HTR-8/SVneo (cell line): ENCODE measurements around the gene BLM.
"Not testable (repeated sequence)": the region's sequence is repeated elsewhere in the genome, so short reads cannot be mapped to it uniquely, and the experiment has no call there.

ENCODE experiments used
- DNase-seq: peaks from one replicate; pipeline ENCODE4 v3.0.0; 2011; ENCODE audit warnings: low spot score, mixed read lengths; ENCODE audit not compliant: insufficient read length
- FAIRE-seq: peaks from 2 replicates; lab custom pipeline; 2011; peaks lifted over from hg19 to GRCh38; lab: Jason Lieb, UNC

Gene BLM

DNA sequence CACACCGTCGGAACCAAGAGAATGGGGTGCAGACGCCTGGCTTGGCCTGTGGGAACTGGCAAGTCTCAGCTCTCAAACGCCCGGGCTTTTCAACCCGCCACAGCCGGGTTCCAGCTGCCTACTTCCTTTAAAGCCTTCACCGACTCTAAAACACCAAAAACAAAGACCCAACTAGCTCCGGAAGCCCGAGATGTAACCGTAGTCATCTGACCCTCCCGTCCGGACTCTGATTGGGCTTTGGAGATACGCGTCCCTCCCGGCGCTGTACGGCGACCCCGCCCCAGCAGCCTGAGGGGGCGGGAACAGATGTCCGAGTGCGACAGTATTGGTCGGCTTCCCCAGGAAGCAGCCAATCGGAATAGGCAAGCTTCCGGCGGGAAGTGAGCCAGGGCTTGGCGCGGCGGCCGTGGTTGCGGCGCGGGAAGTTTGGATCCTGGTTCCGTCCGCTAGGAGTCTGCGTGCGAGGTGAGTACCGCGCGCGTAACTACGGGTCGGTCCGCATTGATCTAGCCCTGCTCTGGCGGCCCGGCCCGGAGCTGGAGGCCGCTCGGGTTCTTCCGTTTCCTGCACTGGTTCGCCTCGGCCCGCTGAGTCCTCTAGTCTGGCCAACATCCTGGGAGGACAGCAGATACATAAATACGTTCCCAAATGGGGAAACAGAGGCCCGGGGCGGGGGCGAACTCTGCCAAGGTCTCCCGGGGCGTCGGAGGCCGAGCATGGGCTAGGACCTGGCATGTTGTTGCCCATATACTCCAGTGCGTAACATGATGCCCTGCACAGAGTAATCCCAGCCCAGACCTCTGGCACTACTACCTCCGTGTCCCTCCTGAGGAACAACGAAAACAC is at the start of gene BLM:
Gene BLM, plus strand, starts transcription at position 371 of the 846 bp plus-strand sequence. CDS start 30,047 bp downstream, outside the sequence.
- FAIRE-seq, result peak; percentile 77
- DNase-seq, result peak; percentile 98

DNA sequence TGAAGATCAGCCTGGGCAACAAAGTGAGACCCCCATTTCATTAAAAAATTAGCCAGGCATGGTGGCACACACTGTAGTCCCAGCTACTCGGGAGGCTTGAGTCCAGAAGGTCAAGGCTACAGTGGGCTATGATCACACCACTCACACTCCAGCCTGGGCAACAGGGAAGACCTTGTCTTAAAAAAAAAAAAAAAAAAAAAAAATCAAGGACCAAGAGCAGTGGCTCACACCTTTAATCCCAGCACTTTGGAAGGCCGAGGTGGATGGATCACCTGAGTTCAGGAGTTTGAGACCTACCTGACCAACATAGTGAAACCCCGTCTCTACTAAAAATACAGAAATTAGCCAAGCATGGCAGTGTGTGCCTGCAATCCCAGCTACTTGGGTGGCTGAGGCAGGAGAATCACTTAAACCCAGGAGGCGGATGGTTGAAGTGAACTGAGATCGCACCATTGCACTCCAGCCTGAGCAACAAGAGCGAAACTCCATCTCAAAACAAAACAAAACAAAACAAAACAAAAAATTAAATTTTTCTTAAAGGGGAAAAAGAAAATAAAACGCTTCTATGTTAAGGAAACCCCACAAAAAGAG is 49.3 kb upstream of the BLM start:
- FAIRE-seq, result not testable (repeated sequence)

DNA sequence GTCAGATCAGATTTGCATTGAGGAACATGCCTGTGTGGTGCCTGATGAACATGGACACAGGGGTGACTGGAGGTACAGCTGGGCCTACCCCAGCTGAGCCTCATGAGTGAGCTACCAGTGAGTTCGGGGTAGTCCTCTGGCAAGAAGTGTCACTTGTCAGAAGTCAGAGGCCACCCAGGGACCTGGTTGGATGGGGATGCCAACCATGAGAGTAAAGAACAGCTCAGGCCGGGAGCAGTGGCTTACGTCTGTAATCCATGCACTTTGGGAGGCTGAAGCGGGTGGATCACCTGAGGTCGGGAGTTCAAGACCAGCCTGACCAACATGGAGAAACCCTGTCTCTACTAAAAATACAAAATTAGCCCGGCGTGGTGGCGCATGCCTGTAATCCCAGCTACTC is 46.5 kb upstream of the BLM start:
- not testable (repeated sequence) for FAIRE-seq, DNase-seq

More for the DNA sequence above, 49.3 kb upstream of the BLM start:
- not testable (repeated sequence) for DNase-seq

DNA sequence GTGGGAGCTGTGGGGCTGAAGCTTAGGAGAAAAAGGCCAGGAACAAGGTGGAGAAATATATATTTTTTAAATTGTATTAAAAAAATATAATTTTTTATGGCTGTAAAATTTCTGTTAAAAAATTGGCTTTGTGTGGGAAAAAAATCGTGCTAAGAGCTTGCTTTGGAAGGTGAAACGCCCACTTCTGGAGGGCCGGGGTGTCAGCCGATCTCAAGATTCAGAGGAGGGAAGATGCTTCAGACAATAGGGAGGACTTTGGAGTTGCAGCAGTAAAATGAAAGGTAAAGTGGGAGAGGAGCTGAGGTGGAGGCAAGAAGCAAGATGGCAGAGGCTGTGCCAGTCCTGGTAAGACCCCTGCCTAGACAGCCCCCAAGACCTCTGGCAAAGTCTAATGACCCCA is 45.9 kb upstream of the BLM start:
- DNase-seq, result no peak
- FAIRE-seq, result no peak

DNA sequence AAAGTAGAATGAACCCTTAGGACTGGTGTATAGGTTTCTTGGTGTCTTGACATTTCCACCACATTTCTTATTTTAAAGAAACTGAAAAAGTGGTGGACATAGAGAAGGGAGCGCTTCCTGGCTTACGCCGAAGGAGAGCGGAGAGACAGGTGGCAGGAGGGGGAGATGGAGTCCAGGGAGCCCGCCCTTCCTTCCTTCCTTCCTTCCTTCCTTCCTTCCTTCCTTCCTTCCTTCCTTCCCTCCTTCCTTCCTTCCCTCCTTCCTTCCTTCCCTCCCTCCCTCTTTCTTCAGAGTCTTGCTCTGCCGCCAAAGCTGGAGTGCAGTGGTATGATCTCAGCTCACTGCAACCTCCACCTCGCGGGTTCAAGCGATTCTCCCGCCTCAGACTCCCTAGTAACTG is 43.8 kb upstream of the BLM start:
- FAIRE-seq, result not testable (repeated sequence)

DNA sequence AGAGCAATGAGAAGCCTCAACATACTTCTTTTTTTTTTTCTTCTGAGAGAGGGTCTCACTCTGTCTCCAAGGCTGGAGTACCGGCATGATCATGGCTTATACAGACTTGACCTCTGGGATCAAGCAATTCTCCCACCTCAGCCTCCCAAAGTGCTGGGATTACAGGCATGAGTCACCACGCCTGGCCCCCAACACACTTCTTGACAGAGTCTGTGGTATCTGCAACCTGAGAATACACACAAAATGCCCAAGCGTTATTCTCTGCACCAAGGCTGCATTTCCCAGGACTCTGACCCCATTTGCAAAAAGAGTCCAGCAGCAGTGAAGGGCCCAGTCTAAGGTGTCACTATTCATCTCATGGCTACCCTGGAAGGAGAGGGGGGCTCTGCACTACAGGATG is 42.7 kb upstream of the BLM start:
- FAIRE-seq (no peak), DNase-seq (no peak)

More for the DNA sequence above, 43.8 kb upstream of the BLM start:
- DNase-seq, result not testable (repeated sequence)

DNA sequence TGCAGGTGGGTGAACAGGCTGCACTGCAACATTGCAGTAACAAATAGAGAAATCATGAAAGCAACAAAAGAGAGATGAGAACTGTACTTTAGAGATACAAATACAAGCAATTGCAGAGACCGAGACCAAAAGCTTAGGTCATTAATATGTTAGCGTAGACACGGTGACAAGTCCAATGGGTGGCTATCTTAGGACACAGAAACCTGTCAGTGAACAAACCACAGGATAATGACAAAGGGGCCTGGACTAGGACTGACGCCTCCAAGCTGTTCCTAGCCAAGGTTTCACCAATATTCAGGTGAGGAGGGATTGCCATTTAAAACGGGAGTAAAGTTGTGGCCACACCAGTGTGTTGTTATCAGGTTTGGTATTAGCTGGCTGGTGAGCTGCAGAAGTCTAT is 41.7 kb upstream of the BLM start:
- DNase-seq (no peak), FAIRE-seq (no peak)

DNA sequence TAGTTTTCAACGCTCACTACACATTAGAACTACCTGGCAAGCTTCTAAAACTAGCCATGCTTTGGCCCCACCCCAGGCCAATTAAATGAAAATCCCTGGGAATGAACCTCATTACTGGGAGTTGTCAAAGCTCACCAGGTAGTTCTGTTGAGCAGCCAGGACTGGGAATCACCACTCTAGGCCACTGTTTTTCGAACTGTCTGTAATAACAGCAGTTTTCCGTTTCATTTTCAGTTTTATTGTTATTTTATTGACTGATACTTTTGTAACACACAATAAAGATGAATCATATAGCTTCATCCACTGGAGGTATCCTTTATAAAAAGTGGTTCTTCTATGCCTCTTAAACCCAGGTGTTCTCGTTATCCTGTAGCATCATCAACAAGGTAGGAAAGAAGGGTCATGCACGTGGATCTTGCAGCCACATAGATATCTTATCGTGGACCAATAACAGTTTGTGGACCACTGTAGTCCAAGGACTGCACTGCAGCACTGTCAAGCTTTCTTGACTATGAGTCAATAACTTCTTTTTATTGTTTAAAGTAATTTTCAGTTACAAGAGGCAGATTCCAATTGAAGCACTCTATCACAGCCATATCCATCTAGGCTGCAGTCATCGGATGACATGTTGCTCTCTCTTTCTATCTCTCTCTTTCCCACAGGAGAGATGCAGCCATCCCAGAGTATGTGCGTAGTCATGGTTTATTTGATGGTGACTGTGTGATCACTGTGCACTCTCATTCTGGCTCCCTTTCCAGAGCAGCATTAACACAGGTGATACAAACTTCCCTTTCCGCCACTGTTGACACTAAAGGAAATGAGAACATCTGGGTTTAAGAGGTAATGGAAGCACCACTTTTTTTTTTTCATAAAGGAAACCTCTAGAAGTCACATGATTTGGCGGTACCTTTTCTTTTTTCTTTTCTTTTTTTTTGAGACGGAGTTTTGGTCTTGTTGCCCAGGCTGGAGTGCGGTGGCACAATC is 39.0 kb upstream of the BLM start:
- DNase-seq, result no peak
- no peak for FAIRE-seq

DNA sequence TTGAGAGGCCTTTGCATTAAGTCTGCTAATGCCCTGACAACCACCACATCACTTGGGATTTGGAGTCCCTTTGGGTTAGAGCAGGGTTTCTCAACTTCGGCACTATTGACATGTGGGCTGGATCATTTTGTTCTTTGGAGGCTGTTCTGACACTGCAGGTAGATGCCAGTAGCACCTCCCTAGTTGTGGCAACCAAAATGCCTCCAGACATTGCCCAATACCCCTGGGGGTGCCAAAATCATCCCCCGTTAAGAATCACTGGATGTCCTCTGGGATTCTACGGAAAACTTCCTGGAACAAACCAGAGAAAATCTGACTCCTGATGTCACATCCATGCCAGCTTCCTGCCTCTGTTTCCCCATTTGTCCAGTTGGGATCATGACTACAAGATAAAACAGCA is 37.2 kb upstream of the BLM start:
- FAIRE-seq (no peak), DNase-seq (no peak)

DNA sequence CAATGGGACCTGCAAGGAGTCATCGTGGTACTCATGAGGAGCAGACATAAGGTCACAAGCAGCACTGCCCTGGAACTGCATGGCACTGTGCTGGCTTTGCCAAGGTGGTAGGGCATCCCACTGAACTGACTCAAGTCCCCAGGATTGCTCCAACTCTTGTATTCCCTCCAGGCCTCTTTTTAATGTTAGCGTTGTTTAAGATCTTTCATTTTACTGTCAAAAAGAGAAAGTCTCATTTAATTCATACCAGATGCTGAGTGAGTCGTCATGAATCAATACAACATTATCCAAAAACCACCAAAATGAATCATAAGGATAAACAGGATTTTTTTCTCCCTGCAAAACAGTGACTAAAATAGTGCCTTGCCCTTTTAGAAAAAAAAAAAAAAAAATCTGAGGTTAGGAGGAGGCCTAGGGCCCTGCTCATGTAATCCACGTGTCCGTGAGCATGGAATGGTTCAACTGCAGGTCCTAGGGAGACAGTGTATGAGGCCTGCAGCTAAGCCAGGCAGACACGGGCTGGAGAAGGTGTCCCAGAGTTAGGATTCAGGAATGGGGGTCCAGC is 36.7 kb upstream of the BLM start:
- DNase-seq, result peak; percentile 66
- FAIRE-seq, result no peak

DNA sequence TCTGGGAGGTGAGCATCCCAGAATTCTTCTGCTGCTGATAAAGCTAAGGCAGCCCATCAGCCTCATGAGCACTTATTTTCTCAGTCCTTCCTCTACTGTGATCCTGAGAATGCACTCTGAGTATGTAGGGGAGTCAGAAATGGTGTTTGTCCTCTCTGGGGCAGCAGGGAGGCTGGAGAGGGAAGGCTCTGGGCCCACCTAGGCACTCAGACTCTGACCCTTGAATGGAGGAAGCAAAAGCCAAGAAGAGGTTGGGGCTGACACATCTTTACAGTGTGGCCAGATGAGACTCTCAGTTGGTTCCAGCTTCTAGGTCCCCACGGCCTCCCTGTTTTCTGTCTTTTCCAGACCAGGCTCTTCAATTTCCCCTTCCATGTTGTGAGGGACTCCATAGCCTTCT is 36.1 kb upstream of the BLM start:
- FAIRE-seq (no peak), DNase-seq (no peak)

DNA sequence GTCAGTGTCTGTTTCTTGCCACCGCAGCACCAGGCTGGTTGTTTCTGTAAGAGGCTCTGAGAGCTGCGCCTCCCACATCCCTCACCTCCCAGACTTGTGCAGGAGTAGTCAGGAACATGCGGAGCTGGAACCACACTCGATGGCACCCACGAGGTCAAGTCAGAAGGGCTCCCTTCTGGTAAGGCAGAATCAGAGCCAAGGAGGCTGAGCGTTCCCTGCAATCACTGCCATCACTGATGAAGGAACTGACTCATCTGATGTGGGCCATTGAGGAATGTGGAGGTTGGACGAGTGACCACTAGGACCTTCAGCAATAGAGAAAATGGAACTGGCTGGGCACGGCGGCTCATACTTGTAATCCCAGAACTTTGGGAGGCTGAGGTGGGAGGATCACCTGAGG is 35.7 kb upstream of the BLM start:
- peak; percentile 51 for DNase-seq
- no peak for FAIRE-seq

DNA sequence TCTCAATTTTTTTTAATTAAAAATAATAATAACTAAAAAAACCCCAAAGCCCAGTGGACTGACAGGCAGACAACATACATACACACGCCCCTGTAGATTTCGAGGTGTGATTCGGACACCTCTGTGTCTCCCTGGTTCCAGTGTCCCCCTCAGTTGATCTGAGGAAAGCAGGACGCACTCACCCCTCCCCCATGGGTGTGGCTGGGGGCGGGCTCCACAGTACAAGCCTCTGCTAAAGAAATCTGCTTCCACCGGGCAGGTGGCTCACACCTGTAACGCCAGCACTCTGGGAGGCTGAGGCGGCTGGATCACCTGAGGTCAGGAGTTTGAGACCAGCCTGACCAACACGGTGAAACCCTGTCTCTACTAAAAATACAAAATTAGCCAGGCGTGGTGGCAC is 33.8 kb upstream of the BLM start:
- DNase-seq (no peak), FAIRE-seq (no peak)

DNA sequence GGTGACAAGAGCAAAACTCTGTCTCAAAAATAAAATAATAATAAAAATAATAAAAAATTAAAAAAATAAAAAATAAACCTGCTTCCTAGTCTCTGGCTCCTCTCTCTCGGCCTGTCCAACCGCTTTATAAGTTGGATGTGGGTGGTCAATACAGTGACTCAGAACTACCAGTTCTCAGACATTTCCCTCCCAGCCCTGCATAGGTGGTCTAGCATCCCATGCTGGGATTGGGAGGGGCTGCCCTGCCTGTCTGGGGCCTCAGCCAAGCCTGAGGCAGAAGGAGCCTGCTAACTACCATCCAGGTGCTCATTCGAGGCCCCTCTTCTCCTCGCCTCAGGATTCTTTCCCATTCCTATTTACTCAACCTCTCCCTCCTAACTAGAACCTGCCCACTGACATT is 33.3 kb upstream of the BLM start:
- DNase-seq (no peak), FAIRE-seq (no peak)

DNA sequence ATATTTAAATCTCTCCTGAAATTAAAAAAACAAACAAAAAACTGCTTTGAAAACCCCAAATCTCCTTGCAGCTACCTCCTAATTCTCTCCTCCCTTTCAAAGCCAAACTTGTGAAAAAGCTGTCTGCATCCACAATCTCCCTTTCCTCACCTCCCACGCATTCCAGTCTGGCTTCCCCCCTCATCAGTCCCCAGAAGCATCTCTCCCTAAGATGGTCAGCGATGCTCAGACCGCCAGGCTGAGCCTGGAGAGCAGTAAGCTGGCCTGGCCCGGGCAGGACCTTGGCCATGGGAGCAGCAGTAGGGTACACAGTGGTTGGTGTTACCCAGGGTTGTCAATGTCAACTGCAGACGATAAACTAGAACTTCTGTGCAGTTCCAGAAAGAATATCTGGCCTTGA is 32.9 kb upstream of the BLM start:
- FAIRE-seq, result no peak
- DNase-seq, result no peak

DNA sequence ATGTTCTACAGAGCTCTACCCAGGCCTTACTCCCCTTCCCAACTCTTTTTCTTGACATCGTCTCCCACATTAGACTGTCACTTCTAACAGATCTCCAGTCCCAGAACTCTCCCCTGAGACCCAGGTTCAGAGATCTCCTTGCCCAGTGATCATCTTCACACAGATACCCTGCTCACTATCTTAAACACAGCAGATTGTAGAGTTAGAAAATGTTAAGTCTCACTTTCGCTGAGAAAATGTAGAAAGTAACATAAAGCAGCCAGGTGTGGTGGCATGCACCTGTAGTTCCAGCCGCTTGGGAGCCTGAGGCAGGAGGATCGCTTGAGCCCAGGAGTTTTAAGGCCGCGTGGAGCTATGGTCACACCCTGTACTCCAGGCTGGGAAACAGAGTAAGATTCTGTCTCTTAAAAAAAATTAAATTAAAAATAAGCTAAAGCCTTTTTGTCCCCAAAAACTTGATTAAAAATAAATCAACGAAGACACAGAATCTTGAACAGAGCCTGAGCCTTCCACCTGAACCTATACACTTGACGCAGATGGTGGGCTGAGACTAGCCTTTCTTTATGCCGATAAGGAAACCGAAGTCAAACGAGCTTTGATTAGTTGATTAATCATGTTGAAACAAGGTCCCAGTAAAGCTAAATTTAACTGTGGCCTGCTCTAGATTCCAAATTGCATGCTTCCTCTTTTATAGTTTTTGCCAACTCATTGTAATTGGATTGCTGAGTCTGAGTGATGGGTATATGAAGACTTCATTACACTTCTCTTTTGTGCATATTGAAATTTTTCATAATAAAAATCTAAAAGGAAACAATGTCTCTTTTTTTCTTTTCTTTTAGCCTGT is 31.3 kb upstream of the BLM start:
- no peak for DNase-seq
- FAIRE-seq, result no peak

DNA sequence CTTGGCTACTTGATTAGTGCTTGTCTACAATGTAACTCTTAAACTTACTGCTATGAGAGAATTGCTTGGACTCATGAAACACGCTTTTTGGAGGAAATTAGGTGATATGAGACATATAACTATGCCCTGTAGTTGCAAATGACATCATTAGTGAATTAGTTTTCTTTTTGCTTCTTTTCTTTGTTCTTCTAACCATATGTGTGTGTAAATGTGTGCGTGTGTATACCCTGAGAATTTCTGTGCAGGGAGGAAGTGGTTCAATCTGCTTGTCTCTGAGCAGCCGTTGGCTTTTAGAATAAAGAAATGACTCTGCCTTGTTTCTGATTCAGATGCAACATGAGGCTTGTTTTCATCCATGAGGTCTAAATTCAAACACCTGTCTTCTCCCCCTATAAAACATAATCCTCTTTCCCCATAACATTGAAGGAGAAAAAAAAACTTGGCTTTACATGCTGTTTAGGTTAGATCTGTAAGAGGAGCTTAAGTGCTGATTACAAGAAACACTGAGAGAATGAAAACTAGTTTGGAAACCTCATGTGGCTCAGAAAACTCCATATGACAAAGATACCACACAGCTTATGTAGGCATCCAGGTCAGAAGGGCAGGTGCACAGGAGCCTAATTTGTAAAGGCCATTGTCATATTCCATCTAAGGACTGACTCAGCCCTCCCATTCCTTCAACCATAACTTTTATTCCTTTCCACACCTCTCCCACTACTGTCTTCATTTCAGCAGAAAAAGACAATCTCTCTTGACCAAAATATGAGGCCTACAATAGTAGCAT is 30.5 kb upstream of the BLM start:
- FAIRE-seq (no peak), DNase-seq (no peak)

DNA sequence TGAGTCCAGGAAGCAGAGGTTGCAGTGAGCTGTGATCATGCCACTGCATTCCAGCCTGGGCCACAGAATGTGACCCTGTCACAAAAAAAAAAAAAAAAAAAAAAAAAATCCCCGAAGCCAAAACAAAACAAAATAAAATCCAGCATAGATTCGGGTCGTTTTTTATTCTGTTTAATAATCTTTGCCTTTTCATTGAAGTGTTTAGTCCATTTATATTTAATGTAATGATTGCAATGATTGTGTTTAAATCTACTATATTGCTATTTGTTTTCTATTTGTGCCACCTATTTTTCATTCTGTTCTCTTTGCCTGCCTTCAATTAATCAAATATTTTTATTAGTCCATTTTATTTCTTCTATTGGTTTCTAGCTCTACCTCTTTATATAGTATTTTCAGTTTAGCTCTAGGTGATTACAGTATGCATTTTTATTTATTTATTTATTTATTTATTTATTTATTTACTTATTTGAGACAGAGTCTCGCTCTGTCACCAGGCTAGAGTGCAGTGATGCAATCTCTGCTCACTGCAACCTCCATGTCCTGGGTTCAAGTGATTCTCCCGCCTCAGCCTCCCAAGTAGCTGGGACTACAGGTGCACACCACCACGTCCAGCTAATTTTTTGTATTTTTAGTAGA is 27.7 kb upstream of the BLM start:
- not testable (repeated sequence) for DNase-seq, FAIRE-seq
